GM12892 (cell line): ENCODE data around the gene HOXD8.

ENCODE experiments used
- POLR2A ChIP-seq: IDR thresholded peaks from 2 replicates; pipeline ENCODE4 v1.6.1; 2011; ENCODE audit warnings: low read depth, low read length, control low read depth
- POLR2AphosphoS5 ChIP-seq: IDR thresholded peaks from 2 replicates; pipeline ENCODE4 v1.6.1; 2011; ENCODE audit warnings: low read depth, low read length, control low read depth

GRCh38 chr2:176158855-176159662, 29.6 kb downstream of the HOXD8 start:
- TF ChIP-seq POLR2A (no peak), POLR2AphosphoS5 (no peak)
